DND-41 (cell line): ENCODE measurements around the gene ELOVL7.

Source experiments
- ATAC-seq: fragments of 200-7000 bp; cut with Tn5 transposase; 3 replicates; pipeline ENCODE4 v1.9.1; 2021; ENCODE audit warnings: low read depth; ENCODE audit not compliant: insufficient read depth
- DNase-seq: peaks from one replicate; pipeline ENCODE4 v3.0.0-alpha.2; 2020
- H2AFZ ChIP-seq: 2 replicates; pipeline ENCODE4 v1.6.0; 2012; ENCODE audit warnings: low read depth, low read length
- H3K27ac ChIP-seq: 2 replicates; pipeline ENCODE4 v1.5.1; 2012; ENCODE audit warnings: low read length, inconsistent platforms
- H3K27me3 ChIP-seq: fragments of 200-600 bp; sonication (generic); 2 replicates; pipeline ENCODE4 v1.6.0; 2012; ENCODE audit warnings: low read length, mild to moderate bottlenecking, inconsistent platforms; ENCODE audit not compliant: insufficient read depth, poor library complexity
- H3K36me3 ChIP-seq: 2 replicates; pipeline ENCODE4 v1.5.1; 2012; ENCODE audit warnings: low read length, inconsistent platforms; ENCODE audit not compliant: insufficient read depth
- H3K4me1 ChIP-seq: 2 replicates; pipeline ENCODE4 v1.5.1; 2012; ENCODE audit warnings: mild to moderate bottlenecking, low read length; ENCODE audit not compliant: insufficient read depth
- H3K4me2 ChIP-seq: 2 replicates; pipeline ENCODE4 v1.6.0; 2012; ENCODE audit warnings: mild to moderate bottlenecking, moderate library complexity, low read length, inconsistent platforms; ENCODE audit not compliant: insufficient read depth
- H3K4me3 ChIP-seq, 2 experiments: fragments of 200-600 bp in 1 of 2; shearing (Covaris generic) in 1 of 2; 2 replicates each; pipeline ENCODE4 v1.5.1; 2012 to 2016; ENCODE audit warnings: inconsistent platforms in 2 of 2, low read length in 2 of 2, mild to moderate bottlenecking in 2 of 2, low read depth in 1 of 2, moderate library complexity in 1 of 2
- H3K79me2 ChIP-seq: 2 replicates; pipeline ENCODE4 v1.6.0; 2012; ENCODE audit warnings: low read length, inconsistent platforms; ENCODE audit not compliant: insufficient read depth
- H3K9ac ChIP-seq: 2 replicates; pipeline ENCODE4 v1.6.0; 2012; ENCODE audit warnings: low read depth, mild to moderate bottlenecking, inconsistent platforms, low read length, moderate library complexity
- H3K9me3 ChIP-seq: 2 replicates; pipeline ENCODE4 v1.5.1; 2012; ENCODE audit warnings: low read length, moderate library complexity, mild to moderate bottlenecking, inconsistent platforms; ENCODE audit not compliant: insufficient read depth, severe bottlenecking
- H4K20me1 ChIP-seq: 2 replicates; pipeline ENCODE4 v1.6.0; 2012; ENCODE audit warnings: low read length; ENCODE audit not compliant: insufficient read depth
- EZH2 ChIP-seq: IDR thresholded peaks from 3 replicates; pipeline ENCODE4 v1.6.1; 2012; ENCODE audit warnings: borderline replicate concordance, low read depth, mild to moderate bottlenecking, moderate library complexity, low read length, inconsistent platforms; ENCODE audit not compliant: severe bottlenecking
- TF ChIP-seq, protein P1 (sequence below): IDR thresholded peaks from 2 replicates; pipeline ENCODE4 v1.5.1; 2012; ENCODE audit warnings: borderline replicate concordance, low read length, moderate library complexity, mild to moderate bottlenecking; ENCODE audit not compliant: poor library complexity, severe bottlenecking; ENCODE audit errors: extremely low read depth

ELOVL7 gene

DNA sequence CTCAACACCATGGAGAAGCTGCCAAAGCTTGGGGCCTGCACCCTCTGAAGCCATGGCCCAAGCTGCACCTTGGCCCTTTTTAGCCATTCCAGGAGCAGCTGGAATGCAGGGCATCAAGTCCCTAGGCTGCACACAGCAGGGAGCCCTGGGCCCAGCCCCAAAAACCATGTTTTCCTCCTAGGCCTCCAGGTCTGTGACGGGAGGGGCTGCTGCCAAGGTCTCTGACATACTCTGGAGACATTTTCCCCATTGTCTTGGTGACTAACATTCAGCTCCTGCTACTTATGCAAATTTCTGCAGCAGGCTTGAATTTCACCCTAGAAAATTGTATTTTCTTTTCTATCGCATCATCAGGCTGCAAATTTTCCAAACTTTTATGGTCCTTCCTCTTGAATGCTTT is 64.6 kb downstream of the ELOVL7 start:
- Histone ChIP-seq H3K36me3 (no peaks in the 10 kb centered on the region), H3K9me3 (no peaks in the 10 kb centered on the region), H4K20me1 (no peaks in the 10 kb centered on the region), H3K9ac (no peak overlapping the region), H2AFZ (no peak overlapping the region), H3K4me3 (no peak overlapping the region), H3K27me3 (no peaks in the 10 kb centered on the region), H3K79me2 (no peaks in the 10 kb centered on the region), H3K4me2 (no peak overlapping the region), H3K27ac (no peak overlapping the region), H3K4me1 (no peaks in the 10 kb centered on the region)
- ATAC-seq (no peak), DNase-seq (no peak)
- TF ChIP-seq EZH2, result no peak
- TF ChIP-seq, protein P1, sequence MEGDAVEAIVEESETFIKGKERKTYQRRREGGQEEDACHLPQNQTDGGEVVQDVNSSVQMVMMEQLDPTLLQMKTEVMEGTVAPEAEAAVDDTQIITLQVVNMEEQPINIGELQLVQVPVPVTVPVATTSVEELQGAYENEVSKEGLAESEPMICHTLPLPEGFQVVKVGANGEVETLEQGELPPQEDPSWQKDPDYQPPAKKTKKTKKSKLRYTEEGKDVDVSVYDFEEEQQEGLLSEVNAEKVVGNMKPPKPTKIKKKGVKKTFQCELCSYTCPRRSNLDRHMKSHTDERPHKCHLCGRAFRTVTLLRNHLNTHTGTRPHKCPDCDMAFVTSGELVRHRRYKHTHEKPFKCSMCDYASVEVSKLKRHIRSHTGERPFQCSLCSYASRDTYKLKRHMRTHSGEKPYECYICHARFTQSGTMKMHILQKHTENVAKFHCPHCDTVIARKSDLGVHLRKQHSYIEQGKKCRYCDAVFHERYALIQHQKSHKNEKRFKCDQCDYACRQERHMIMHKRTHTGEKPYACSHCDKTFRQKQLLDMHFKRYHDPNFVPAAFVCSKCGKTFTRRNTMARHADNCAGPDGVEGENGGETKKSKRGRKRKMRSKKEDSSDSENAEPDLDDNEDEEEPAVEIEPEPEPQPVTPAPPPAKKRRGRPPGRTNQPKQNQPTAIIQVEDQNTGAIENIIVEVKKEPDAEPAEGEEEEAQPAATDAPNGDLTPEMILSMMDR, result no peak

GRCh38 chr5:60776343-60776742 is 67.7 kb downstream of the ELOVL7 start:
- Histone ChIP-seq H3K4me2 (no peak overlapping the region), H3K4me3 (no peak overlapping the region), H4K20me1 (no peaks in the 10 kb centered on the region), H3K36me3 (no peaks in the 10 kb centered on the region), H3K27ac (no peak overlapping the region), H3K9ac (no peak overlapping the region), H2AFZ (no peak overlapping the region), H3K9me3 (no peaks in the 10 kb centered on the region), H3K79me2 (no peaks in the 10 kb centered on the region), H3K4me1 (no peaks in the 10 kb centered on the region), H3K27me3 (no peaks in the 10 kb centered on the region)
- ATAC-seq, result no peak
- DNase-seq, result no peak
- TF ChIP-seq, protein P1, result no peak
- TF ChIP-seq EZH2, result no peak

GRCh38 chr5:60765019-60765709 is 78.9 kb downstream of the ELOVL7 start:
- Histone ChIP-seq H3K4me3 (no peak overlapping the region), H3K4me1 (no peaks in the 10 kb centered on the region), H3K4me2 (no peak overlapping the region), H4K20me1 (no peaks in the 10 kb centered on the region), H3K9me3 (no peaks in the 10 kb centered on the region), H3K27me3 (no peaks in the 10 kb centered on the region), H3K9ac (no peak overlapping the region), H2AFZ (no peak overlapping the region), H3K79me2 (no peaks in the 10 kb centered on the region), H3K27ac (no peak overlapping the region), H3K36me3 (no peaks in the 10 kb centered on the region)
- ATAC-seq (no peak), DNase-seq (no peak)
- no peak for TF ChIP-seq EZH2
- TF ChIP-seq, protein P1, result no peak

- H3K4me3 ChIP-seq, result no peak overlapping the region
- no peak overlapping the region for H3K4me2 ChIP-seq
- H3K27ac ChIP-seq, result no peak overlapping the region
- no peak for TF ChIP-seq EZH2
- TF ChIP-seq, protein P1, result no peak
- H3K79me2 ChIP-seq, result no peaks in the 10 kb centered on the region
- no peaks in the 10 kb centered on the region for H3K36me3 ChIP-seq
- H3K9ac ChIP-seq, result no peak overlapping the region
- no peak overlapping the region for H2AFZ ChIP-seq
- no peaks in the 10 kb centered on the region for H4K20me1 ChIP-seq
- no peak for ATAC-seq
- no peaks in the 10 kb centered on the region for H3K9me3 ChIP-seq
- DNase-seq, result no peak
- H3K4me1 ChIP-seq, result no peaks in the 10 kb centered on the region
- peaks cover 5% of the 10 kb centered on the region for H3K27me3 ChIP-seq
These were observed 81.0 kb downstream of the ELOVL7 start for GRCh38 chr5:60763061-60763460.
